GDM1 (cell line): Measurements from ENCODE around the gene DOCK3.
"Not testable (repeated sequence)": the region's sequence is repeated elsewhere in the genome, so short reads cannot be mapped to it uniquely, and the experiment has no call there.

Experiments
- DNase-seq: peaks from one replicate; lab custom pipeline; 2025; lab: John Stamatoyannopoulos, UW

The DOCK3 gene

DNA sequence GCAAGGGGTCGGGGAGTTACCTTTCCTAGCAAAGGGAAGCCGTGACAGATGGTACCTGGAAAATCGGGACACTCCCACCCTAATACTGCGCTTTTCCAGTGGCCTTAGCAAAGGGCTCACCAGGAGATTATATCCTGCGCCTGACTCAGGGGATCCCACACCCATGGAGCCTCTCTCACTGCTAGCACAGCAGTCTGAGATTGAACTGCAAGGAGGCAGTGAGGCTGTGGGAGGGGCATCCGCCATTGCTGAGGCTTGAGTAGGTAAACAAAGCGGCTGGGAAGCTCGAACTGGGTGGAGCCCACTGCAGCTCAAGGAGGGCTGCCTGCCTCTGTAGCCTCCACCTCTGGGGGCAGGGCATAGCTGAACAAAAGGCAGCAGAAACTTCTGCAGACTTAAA, 693.5 kb downstream of the DOCK3 start:
- DNase-seq, result not testable (repeated sequence)

DNA sequence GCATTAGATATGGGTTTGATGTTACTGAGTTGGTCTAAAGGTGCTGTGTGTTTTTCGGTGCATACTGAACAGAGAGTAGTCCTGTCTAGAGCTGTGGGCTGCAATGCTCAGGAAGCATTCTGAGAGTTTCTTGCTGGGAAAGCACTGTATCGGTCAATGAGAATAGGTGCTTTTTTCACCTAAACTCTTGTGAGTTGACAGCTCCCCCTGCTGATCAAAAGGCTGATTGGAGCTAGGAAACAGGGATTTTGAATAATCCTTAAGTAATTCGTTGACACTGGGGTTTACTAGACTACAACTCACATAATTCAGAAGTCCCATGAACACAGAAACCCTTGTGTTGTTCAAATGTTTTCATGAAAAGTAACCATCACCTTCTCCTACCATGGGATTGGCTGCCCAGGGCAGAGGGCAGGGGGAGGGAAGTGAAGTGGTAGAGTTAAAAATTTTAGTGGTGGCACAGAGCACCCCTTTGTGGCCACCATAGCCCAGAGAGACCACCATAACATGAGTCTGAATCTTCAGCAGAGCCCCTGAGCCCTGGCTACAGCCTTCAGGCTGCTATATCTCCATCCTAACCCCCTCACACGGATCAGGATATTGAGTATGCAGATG, 697.3 kb downstream of the DOCK3 start:
- DNase-seq, result no peak

DNA sequence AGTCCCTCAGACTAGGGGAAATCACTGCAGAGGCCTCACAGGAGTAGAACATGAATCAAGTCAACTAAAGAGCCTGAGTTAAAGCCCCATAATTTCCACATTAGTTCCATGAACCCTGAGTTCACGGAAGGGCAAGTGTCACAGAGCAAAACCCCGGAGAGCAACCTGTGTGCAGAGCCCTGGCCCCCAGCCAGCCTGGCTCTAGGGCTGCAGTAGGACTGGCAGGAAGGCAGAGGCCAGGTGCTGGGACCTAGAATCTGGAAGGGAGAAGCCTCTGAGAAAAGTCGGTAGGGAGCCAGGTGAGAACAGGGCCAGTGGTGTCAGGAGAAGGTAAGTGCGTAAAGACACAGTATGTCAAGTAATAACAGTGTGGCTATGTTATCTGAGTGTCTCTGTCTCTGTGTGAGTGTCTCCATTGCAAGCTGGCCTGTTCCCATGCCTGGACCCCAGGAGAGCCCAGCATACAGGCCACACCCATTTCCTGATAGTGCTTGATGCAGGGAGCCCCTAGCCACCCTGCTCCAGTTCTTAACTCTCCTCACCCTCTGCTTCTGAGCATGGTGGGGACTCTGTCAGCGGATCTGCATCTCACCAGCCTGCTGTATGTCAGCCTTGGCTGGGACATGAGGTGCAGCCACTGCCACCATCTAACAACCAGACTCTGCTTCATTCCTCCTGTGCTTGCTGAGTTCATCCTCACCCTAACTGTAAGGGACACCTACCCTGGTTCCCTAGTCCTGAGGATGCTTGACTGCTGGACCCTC, 699.1 kb downstream of the DOCK3 start:
- DNase-seq, result no peak

DNA sequence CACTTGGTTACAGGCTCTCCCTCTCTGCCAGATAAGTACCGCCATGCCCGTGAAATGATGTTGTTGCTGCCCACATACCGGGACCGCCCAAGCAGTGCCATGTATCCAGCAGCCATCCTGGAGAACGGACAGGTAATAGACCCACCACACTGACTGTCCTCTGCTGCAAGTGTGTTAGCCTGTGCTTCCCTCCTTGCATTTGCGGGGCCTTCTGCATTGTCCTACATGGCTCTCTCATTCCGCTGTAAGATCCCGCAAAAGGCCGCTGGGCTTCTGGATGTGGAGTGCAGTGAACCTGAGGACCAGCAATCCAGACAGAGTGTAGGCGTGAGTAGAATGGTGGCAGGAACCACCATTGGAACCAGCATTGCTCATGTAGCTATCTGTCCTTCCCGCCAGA, 699.7 kb downstream of the DOCK3 start:
- DNase-seq, result no peak

DNA sequence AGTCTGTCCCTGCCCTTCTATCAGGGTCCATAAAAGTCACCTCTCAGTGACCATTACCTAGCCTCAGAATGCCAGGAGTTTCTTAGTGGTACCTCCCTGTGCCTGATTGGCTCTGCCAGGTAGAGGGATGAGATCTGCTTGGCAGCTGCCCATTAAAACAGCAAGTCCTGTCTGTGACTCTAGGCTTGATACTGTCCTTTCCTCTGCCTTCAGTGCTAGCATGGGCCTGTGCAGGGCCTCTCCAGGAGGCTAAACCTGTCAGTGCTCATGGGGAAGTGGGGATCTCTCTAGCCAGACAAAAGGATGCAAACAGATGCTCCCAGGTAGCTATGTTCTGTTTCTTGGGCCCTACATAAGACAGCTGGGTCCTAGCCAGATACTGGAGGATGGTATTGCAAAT, 700.4 kb downstream of the DOCK3 start:
- DNase-seq, result no peak

DNA sequence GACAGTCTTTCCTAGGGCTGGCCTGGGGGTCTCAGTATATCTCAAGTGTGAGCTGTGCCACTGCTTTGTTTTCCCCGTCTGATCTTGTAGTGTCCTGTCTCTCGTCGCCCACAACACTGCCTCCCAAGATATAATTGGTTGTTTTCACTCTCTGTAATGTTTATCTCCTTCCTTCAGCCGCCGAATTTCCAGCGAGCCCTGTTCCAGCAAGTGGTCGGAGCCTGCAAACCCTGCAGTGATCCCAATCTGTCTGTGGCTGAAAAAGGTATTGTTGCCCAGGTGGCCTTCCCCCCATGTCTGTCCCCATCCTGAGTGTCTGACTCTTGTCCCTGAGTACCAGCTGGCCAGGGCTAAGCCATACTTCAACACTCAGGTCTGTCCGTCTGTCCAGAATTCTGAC, 700.8 kb downstream of the DOCK3 start:
- no peak for DNase-seq

DNA sequence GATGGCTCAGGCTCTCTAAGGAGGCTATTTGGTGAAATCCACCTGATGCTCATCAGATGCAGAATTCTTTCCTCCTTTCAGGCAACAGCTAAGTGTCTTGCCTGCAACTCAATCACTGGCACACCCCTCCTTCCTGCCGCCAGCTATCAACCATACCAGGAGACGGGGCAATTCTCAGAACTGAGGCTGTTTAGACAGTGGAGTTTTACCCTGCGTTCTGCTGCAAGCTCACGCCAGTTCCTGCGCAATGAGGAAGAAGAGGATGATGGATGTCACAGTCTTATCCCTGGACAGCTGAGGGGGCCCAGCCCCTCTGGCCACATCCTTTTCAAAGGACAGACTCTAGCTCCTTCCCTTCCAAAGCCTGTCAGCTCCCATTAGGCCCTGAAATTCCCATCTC, 703.3 kb downstream of the DOCK3 start:
- DNase-seq, result no peak

DNA sequence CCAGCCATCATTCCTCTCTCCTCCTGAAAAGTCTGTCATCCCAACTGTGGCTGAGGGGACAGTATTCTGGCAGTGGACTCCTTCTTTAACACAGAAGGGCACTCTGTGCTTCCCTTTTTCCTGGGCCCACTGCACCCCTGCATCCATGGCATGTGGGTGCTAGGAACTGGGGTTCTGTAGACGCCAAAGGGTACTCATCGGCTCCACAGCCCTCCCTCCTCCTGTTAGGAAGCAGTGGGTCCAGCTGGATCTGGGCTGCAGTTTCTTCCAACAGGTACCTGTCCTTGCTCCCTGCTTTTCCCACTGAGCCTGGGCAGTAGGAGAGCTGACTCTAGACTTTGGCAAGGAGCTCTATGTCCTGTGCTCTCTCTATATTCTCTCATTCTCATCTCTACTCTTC, 704.0 kb downstream of the DOCK3 start:
- DNase-seq, result no peak

DNA sequence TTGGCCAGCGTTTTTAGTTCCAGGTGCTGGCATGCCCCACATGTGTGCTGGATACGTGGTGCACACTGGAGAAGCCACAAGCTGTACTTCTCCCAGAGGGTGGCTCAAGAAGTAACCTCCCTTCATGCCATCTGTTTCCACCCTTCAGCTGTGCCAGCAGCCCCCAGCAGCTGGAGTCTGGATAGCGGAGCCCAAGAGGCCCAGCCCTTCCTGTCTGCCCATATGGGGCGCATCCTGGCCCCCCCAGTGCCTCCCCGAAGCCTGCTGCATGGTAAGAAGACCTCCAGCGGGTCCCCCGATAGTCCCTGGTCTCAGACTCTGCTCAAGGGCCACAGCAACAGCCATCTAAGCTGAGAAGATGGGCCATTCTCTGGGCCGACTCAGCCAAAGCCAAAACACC, 704.6 kb downstream of the DOCK3 start:
- DNase-seq, result peak; percentile 15

DNA sequence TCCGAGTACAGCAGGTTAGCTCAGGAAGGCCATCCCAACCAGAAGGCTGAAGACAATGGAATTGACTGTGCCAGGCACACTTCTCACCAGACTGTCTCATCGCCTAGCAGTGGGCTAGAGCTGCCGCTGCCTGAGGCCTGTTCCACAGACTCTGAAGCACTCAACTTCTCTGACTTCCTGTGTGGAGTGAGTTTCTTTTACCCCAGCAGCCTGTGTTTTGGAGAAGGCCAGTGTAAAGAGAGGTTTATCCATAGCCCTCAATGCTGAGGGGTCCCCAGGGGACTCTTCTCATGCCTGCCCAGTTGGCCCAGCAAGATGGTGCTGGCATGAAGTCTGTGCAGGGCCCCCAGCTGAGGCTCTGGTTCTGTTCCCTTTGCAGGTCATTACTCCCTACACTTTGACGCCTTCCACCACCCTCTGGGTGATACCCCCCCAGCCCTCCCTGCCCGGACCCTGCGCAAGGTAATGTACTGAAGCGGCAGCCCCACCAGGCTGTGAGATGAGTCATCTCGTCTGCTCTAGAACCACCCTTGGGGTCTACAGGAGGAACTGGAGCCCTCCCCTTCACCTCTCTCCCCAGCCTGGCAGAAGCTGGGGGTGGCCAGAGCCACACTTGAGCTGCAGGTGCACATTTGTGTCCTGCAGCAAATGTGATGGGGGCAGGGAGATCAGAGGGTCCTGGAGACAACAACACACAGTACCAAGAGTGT, 705.2 kb downstream of the DOCK3 start:
- DNase-seq, result no peak

DNA sequence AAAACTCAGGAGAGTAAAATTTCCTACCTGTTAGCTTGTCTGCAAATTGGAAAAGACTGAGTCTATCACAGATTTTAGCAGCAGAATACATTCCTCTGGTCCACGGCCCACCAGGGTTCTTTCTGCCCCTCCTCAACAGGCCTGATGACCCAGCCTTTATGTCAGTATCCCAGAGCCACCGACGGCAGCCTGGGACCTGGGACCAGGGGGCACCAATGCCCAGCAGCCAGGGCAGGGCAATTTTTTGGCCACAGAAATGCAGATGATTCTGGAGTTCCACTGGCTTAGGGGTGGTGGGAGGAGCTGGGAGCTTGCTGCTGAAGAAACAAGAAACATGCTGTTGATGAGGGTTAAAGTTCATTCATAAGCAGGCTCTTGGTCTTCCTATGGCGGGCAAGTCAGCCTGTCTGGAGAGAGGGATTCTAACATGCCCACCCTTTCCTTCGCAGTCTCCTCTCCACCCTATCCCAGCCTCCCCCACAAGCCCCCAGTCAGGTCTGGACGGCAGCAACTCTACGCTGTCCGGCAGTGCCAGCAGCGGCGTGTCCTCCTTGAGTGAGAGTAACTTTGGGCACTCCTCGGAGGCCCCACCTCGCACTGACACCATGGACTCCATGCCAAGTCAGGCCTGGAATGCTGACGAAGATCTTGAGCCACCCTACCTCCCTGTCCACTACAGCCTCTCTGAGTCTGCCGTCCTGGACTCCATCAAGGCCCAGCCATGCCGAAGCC, 706.0 kb downstream of the DOCK3 start:
- no peak for DNase-seq

DNA sequence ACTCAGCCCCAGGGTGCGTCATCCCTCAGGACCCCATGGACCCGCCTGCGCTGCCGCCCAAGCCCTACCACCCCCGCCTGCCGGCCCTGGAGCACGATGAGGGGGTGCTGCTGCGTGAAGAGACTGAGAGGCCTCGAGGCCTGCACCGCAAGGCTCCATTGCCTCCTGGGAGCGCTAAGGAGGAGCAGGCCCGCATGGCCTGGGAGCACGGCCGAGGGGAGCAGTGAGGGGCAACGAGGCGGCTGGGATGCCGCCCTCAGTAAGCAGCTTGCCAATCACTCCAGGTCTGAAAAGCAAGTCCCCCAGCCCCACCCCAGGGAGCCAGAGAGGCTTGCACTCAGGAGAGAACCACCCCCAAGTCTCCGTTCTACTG, 706.6 kb downstream of the DOCK3 start:
- DNase-seq, result no peak

DNA sequence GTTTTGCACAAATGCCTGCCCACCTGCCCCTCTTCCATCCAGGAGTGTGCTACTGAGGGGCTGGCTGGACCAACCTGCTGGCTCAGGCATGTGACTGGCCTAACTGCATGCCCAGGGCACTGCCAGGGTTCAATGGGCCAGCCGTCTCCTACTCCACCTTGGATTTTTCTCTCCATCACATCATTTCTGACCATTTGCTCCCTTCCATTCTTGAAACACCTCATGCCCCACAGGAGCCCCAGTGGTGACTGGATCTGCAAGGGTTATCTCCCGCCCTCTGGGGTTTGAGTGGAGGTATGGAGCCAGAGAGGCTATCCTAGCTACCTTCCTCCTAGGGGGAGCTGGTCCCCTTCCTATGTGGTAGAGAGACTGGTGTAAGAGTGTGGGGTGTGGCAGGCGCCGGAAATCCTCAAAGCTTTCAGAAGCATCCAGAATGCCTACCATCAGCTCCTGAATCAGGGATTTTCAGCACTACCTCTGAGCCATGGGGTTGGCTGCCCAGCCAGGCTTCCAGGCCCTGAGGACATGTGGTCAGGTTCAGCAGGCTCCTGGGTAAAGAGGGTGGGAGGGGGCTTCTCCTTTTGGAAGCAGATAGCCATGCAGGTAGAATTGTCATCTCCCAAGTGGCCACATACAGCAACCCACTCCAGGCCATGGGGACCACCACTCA, 707.5 kb downstream of the DOCK3 start:
- no peak for DNase-seq

DNA sequence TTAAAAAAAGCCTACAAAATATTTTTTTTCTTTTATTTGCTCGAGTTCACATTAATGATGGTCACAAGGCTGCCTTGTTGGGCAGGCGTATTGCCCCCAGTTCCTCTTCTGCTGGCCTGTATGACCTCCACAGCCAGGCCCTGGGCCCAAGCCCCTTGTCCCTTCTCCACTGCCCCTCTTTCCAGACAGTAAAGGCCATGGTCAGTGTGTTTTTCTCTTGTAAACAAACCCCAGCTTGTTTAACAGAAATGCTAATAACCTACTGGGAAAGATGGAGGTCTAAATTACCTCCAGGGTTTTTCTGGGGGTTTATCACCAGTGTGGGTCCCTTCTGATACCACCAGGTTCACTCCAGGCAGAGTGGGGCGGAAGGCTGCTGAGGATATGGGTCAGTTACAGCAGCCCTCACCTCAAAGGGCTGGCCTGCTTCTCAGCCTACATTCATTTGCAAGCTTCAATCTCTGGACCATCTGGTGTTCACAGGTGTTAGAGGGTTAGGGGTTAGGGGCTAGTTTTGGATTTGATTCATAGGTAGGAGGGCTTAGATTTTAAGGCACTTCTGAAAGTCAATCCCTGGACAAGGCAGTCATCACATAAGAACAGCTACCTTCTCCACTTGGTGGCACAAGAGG, 708.3 kb downstream of the DOCK3 start:
- no peak for DNase-seq

DNA sequence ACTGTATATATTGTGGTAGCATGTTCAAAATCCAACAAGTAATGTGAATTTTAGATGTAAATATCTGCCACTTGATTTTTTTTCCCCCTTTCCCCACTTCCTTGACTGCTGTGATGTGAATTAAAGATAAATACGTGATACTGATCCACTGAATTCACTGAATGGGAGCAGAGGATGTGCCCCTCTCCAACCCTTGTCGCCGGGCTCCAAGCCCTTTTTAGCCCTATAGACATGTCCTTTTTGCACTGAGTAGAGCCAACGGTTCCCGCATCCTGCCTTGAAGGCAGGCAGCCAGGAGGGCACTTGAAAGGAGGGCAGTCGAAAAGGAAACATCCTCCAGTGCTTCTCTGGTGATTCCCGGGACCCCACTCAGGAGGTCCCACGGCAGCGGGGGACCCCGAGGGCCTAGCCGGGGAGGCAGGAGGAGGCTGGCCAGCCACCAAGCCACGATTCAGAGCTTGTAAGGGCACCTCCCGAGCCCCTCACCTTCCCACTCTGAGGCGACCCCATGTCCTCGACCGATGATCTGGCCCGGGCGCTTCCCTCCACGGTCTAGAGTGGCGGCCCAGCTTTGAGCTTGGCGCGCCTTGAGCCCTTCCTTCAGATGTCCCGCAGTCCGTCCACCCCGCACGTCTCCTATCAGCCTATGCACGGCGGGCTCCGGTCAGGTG, 709.5 kb downstream of the DOCK3 start:
- DNase-seq, result no peak

DNA sequence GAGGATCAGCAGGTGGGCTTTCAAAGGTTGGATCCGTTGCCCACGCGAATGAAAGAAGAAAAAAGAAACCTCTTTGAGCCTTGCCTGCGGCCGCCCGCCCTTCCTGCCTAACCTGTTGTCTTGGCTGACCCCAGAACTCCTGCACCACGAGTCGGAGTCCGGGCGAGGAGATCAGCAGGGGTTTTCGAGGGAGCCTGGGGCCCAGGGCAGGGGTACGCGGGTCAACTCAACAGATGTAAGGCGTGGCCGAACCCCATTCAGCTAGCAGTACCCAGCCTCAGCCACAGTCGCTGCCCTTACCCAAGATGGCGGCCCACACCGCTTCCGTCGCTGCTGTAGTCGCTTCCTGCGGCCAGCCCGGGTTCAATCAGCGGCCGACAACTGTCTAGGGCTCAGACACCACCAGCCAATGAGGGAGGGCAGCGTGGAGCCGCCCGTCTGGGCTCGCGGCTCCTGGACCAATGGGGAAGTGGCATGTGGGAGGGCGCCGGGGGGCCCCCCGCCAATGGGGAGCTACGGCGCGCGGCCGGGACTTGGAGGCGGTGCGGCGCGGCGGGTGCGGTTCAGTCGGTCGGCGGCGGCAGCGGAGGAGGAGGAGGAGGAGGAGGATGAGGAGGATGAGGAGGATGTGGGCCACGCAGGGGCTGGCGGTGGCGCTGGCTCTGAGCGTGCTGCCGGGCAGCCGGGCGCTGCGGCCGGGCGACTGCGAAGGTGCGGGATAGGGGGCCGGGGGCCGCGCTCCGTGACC, 710.2 kb downstream of the DOCK3 start, which contains the start of gene MANF:
Gene MANF, plus strand, starts transcription at position 566 of the 748 bp plus-strand sequence. Its CDS starts 52 bp downstream, at position 618.
- DNase-seq, result peak; percentile 98

DNA sequence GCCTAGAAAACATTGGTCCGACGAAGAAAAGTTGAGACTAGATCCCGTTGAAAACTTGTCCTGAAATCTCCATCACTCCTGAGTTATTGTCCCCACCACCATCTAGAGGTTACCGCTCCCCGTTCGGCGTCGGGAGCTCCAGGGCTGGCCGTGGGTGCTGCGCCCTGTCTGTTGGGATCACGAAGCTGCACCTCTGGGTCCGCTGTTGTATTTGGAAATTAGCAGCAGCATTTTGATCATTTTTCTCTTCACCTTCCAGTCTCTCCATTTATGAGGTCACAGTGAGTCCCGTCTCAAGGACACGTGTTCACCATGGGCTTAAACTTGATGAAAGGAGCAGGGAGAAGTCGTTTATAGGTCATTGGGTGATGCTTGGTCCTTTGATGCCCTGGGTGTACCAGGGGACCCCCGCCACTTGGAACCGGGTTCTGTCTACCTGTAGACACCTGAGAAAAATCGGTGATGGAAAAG, 710.9 kb downstream of the DOCK3 start:
- DNase-seq, result no peak

DNA sequence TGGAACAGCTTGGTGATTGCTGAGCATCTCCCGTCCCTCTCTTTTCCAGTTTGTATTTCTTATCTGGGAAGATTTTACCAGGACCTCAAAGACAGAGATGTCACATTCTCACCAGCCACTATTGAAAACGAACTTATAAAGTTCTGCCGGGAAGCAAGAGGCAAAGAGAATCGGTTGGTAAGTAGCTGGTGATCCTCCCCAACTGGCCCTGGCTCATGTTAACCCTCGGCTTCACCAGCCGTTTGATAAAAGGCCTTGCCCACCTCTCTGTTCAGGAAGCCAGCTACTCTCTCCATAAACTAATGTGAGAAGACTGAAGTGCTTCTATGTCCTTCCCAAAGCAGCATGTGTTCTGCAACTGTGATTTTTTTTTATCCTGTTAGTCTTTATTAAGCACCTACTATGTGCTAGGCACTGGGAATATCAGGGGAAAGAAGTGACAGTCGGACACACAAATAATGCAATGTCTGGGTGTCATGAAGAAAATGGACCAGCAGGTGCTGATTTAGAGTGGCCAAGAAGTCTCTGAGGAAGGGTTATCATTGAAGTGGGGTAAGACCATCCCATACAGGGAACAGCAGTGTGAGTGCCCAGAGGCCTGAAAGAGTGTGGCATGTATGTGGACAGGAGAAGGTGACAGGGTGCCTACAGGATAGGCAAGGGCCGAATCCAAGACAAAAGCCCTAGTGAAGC, 711.6 kb downstream of the DOCK3 start:
- DNase-seq, result no peak

DNA sequence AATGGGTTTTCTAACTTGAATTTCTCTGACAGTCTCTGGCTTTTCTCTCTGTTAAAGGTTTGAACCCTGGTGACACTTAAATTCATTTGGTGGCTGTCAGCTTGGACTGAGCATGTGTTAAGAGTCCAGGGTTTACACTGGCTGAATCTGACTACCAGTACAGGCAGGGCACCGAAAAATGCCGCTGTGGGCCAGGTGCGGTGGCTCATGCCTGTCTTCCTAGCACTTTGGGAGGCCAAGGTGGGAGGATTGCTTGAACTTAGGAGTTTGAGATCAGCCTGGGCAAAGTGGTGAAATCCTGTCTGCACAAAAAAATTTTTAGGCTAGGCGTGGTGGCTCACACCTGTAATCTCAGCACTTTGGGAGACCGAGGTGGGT, 712.1 kb downstream of the DOCK3 start:
- DNase-seq, result no peak
